ENCODE data around the gene OR1J2.

DNA sequence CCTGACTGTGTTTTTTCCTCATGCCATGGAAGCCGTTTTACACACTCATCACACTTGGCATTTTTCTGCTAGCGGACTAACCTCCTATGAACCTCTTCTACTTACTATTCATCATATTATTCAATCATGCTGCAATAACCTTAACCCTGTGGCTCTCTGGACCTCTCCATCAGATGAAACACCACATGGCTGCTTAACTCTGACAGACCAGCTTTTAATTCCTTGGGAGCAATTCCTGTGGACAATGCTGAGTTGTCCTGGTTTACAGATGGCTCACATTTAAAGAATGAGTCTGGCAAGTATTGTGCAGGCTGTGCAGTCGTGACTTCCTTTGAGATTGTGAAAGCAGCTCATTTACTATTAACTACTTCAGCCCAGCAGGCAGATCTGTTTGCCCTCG, 41.9 kb upstream of the OR1J2 start:
- no peak for TF ChIP-seq POLR2A (IDR thresholded peaks at IDR 0.05)
- TF ChIP-seq CTCF (IDR thresholded peaks at IDR 0.05): no peak
